Astrocyte of the spinal cord (primary cell): ENCODE data around the gene TMEM198.

ENCODE experiments used
- DNase-seq: peaks from one replicate; pipeline ENCODE4 v3.0.0; 2011; ENCODE audit warnings: low read depth, low spot score
- H3K4me3 ChIP-seq: 2 replicates; pipeline ENCODE4 v1.5.1; 2011; ENCODE audit warnings: low read depth, mild to moderate bottlenecking, low read length, moderate library complexity
- in situ Hi-C: cut with HindIII; loops from 2 replicates; pipeline ENCODE4 v1.10.0; 2017; ENCODE audit warnings: low sequenced_read_pairs
- TF ChIP-seq, protein P1 (sequence below): IDR thresholded peaks from 2 replicates; pipeline ENCODE4 v1.5.1; 2012; ENCODE audit warnings: low read depth, mild to moderate bottlenecking, low read length, inconsistent platforms

The TMEM198 gene

DNA sequence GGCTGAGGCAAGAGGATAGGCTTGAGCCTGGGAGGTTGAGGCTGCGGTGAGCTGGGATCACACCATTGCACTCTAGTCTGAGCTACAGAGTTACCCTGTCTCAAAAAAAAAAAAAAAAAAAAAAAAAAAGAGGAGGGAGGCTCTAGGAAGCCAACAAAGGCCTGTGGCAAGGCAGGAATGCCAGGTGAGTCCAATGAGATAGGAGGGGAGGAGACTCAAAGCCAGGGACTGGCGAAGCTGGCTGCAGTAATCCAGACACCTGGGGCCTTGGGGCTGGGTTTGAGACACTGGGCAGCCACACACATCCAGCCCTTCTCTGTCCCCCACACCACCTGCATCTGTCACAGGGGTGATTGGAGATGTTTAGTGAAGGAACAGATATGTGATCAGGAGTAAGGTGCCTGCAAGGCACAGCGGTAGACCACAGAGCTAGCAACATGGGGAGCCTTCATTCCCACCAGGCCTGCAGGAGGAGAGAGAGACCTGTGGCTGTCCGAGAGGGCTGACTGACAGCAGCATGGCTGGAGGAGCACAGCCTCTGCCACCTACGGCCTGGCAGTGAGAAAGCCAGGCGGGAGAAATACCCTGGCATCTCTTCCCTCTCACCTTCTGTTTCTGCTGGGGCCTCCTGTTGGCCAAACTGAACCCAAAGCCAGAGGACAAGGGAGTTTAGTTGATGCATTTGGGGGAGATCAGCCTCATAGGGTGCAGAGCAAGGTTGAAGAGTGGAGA, 9.7 kb upstream of the TMEM198 start:
- no peak for DNase-seq
- in situ Hi-C loops = no loop called here
- TF ChIP-seq, protein P1, sequence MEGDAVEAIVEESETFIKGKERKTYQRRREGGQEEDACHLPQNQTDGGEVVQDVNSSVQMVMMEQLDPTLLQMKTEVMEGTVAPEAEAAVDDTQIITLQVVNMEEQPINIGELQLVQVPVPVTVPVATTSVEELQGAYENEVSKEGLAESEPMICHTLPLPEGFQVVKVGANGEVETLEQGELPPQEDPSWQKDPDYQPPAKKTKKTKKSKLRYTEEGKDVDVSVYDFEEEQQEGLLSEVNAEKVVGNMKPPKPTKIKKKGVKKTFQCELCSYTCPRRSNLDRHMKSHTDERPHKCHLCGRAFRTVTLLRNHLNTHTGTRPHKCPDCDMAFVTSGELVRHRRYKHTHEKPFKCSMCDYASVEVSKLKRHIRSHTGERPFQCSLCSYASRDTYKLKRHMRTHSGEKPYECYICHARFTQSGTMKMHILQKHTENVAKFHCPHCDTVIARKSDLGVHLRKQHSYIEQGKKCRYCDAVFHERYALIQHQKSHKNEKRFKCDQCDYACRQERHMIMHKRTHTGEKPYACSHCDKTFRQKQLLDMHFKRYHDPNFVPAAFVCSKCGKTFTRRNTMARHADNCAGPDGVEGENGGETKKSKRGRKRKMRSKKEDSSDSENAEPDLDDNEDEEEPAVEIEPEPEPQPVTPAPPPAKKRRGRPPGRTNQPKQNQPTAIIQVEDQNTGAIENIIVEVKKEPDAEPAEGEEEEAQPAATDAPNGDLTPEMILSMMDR = no peak
- H3K4me3 ChIP-seq = no peak overlapping the region

DNA sequence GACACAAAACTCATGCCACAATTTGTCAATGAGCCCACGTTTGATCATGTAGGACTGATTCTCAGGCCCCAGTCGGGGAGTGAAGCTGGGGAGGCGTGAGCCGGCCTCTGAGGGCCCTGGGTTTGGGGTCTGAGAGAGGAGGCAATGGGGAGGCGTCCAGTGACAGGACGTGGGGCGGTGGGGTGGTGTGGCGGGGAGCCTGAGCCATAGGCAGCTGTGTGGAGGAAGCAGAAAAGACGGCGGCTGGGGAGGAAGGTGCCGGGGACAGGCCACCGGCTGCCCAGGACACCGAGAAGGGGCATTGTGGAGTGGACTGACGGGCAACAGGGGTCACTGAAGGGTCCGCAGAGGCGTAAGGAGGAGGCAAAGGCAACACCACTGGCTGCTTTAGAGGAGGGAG, 7.4 kb upstream of the TMEM198 start:
- H3K4me3 ChIP-seq = no peak overlapping the region
- TF ChIP-seq, protein P1 = no peak
- DNase-seq = no peak
- in situ Hi-C loops = no loop called here

DNA sequence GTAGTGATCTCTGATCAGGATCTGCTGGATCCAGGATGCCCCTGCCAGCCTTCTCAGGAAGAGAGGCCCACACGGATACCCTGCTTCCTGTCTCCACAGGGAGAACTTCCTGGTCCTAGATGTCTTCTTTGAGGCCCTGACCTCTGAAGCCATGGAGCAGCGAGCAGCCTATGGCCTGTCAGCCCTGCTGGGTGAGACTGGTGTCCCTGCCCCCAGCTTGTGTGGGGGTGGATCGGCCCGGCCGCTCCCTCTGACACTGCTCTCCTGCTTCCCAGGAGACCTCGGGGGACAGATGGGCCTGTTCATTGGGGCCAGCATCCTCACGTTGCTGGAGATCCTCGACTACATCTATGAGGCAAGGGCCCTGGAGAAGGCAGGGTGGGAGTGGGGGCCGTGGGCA, 6.9 kb upstream of the TMEM198 start:
- in situ Hi-C loops = no loop called here
- no peak overlapping the region for H3K4me3 ChIP-seq
- DNase-seq = no peak
- TF ChIP-seq, protein P1 = no peak

DNA sequence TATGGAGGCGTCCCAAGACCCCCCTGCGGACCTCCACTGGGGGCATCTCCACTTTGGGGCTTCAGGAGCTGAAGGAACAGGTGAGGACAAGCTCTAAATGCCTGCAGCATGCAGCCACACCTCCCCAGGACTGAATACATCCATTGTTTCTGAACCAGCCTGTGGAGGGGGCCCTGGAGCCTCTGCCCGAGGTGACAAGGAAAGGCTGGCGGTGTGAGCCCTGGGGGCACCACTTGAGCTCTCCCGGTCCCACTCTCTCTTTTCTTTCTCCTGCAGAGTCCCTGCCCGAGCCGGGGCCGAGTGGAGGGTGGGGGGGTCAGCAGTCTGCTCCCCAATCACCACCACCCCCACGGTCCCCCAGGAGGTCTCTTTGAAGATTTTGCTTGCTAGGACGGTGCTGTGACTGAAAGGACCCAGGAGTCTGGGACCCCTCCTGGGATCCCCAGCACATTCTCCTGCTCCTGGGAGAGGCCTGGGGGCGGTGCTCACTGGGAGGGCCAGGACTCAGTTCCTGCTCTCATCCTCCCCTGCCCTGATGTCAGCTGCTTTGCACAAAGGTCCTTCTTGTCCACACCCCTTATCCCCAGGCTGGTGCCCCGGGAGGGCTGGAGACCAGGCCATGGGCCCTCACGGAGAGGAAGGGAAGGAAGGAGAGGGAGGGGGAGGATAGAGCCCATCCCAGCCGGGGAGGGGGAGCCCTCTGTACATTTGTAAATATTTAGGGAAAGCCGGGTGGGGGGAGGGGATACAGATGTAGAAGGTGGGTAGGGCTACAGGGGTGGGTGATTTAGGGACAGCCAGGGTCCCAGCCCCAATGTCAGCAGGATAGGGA, 6.0 kb upstream of the TMEM198 start:
- TF ChIP-seq, protein P1 = no peak
- H3K4me3 ChIP-seq = no peak overlapping the region
- in situ Hi-C loops = no loop called here
- DNase-seq = no peak

DNA sequence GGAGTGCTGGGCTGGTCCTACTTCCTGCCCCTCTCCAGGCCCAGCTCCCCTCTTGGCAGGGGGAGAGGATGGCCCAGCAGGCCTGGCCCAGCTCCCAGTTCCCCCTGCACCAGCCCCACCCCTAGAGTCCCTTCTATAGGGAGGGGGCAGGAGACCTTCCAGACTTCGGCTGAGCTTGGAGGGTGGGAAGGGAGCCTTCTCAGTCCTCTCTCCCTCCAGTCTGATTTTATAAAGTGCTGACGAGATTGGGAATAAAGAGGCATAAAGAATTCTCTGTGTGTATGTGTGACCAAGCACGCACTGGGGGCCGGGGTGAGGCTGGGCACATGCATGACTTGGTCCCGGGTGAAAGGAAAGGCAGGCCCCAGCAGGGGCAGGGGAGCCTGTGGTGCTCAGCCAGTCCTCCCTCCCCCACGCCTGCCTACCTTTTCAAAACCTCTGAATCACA, 5.3 kb upstream of the TMEM198 start:
- H3K4me3 ChIP-seq = no peak overlapping the region
- in situ Hi-C loops = no loop called here
- TF ChIP-seq, protein P1 = no peak
- peak; percentile 46 for DNase-seq

DNA sequence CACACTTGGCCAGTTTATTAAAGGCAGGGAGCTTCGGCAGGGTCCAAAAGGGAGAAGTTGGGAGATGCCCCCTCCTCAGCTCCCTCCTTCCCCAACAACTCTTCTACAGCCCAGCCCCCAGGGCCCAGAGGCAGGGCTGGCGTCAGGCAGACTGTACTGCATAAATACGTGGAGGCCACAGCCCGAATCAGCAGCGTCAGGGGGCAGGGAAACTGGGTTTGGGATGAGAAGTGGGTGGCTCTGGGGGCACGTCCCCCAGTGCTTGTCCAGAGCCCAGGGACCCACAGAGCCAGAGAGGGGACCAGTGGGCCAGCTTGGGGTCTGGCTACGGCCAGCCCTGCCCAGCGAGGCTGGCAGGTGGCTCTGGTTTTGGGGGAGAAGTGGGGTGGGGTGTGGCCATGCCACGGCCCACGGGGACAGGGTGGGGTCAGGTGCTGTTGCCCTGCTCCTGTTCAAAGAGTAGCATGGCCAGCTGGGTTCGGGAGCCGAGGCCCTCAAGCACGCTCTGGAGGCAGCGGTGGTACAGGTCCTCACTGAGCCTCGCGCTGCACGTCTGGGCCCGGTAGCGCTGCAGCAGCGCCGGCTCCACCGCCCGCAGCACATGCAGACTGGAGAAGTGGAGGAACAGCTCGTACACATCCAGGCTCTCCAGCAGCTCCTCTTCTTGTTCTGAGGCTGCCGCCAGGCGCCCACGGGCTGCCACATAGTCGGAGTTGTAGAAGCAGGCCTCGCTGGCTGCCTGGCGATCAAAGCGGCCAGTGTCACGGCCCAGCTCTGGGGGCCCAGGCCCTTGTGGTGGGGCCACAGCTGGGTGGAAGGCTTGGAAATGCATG, 4.7 kb upstream of the TMEM198 start:
- DNase-seq = no peak
- H3K4me3 ChIP-seq = no peak overlapping the region
- TF ChIP-seq, protein P1 = no peak
- in situ Hi-C loops = no loop called here
